Activated CD8-positive, alpha-beta memory T cell treated with anti-CD3 and anti-CD28 coated beads, Interleukin-2, amount 10 ng/mL, durations not matched to agents 7 days and 5 days (primary cell): ENCODE results near the gene SUMO3. TPM values are rescaled to one million over a fixed set of nuclear protein-coding genes. Genes with fewer than 3 reads are reported as not detected.

Source experiments
- ATAC-seq: fragments of 150-1000 bp; cut with Tn5 transposase; one replicate; pipeline ENCODE4 v1.10.0; 2021; ENCODE audit warnings: moderate library complexity
- CTCF ChIA-PET: fragments of 350-600 bp; sonication (Branson Sonifier 250); formaldehyde crosslinking; loops from one replicate; lab custom pipeline; 2021; ENCODE audit warnings: antibody characterized with exemption; lab: Charles Lee
- DNase-seq: peaks from one replicate; pipeline ENCODE4 v3.0.0-alpha.2; 2020
- H3K27ac Mint-ChIP-seq: one replicate; pipeline ENCODE4 v1.8.0; 2021; ENCODE audit warnings: mild to moderate bottlenecking, mixed read lengths
- H3K27me3 Mint-ChIP-seq: one replicate; pipeline ENCODE4 v1.8.0; 2021; ENCODE audit warnings: mixed read lengths
- H3K36me3 Mint-ChIP-seq: one replicate; pipeline ENCODE4 v1.8.0; 2021; ENCODE audit warnings: mild to moderate bottlenecking, mixed read lengths
- H3K4me1 Mint-ChIP-seq: one replicate; pipeline ENCODE4 v1.8.0; 2021; ENCODE audit warnings: mixed read lengths
- H3K4me3 Mint-ChIP-seq: one replicate; pipeline ENCODE4 v1.8.0; 2021; ENCODE audit warnings: mild to moderate bottlenecking, moderate library complexity, mixed read lengths
- H3K9me3 Mint-ChIP-seq: one replicate; pipeline ENCODE4 v1.8.0; 2022; ENCODE audit warnings: low read depth, mixed read lengths
- total RNA-seq, 2 experiments: library from RNA; stranded (reverse); gene quantifications; one replicate each; pipeline ENCODE4 v1.2.3, GENCODE V29; 2021

Gene SUMO3
- total RNA-seq, 2 experiments from 2014 or later: 86.1 to 93.7 TPM

GRCh38 chr21:44853601-44854390 lies 35.9 kb upstream of the SUMO3 start:
- H3K27ac Mint-ChIP-seq: no peak overlapping the region
- no peak overlapping the region for H3K4me3 Mint-ChIP-seq
- CTCF ChIA-PET: no interaction called here
- DNase-seq: no peak
- H3K27me3 Mint-ChIP-seq: no peaks in the 10 kb centered on the region
- H3K4me1 Mint-ChIP-seq: peaks cover 2% of the 10 kb centered on the region
- H3K36me3 Mint-ChIP-seq: peaks cover 27% of the 10 kb centered on the region
- ATAC-seq: no peak
- no peaks in the 10 kb centered on the region for H3K9me3 Mint-ChIP-seq

GRCh38 chr21:44850905-44851657 lies 33.2 kb upstream of the SUMO3 start:
- H3K9me3 Mint-ChIP-seq: no peaks in the 10 kb centered on the region
- no peak overlapping the region for H3K4me3 Mint-ChIP-seq
- DNase-seq (no peak), ATAC-seq (no peak)
- peaks cover 8% of the 10 kb centered on the region for H3K4me1 Mint-ChIP-seq
- no peaks in the 10 kb centered on the region for H3K27me3 Mint-ChIP-seq
- no peak overlapping the region for H3K27ac Mint-ChIP-seq
- CTCF ChIA-PET: no interaction called here
- H3K36me3 Mint-ChIP-seq: peaks cover 27% of the 10 kb centered on the region

- H3K9me3 Mint-ChIP-seq: no peaks in the 10 kb centered on the region
- CTCF ChIA-PET: no interaction called here
- H3K27me3 Mint-ChIP-seq: no peaks in the 10 kb centered on the region
- DNase-seq: no peak
- H3K36me3 Mint-ChIP-seq: peaks cover 26% of the 10 kb centered on the region
- no peak overlapping the region for H3K4me3 Mint-ChIP-seq
- no peak overlapping the region for H3K27ac Mint-ChIP-seq
- peaks cover 10% of the 10 kb centered on the region for H3K4me1 Mint-ChIP-seq
- no peak for ATAC-seq
These were observed 32.4 kb upstream of the SUMO3 start for GRCh38 chr21:44850208-44850800.

GRCh38 chr21:44849616-44850130 lies 31.8 kb upstream of the SUMO3 start:
- Mint-ChIP-seq H3K27me3 (peaks cover under 1% of the 10 kb centered on the region), H3K36me3 (peaks cover 20% of the 10 kb centered on the region), H3K4me3 (no peak overlapping the region), H3K27ac (no peak overlapping the region), H3K4me1 (peaks cover 10% of the 10 kb centered on the region), H3K9me3 (no peaks in the 10 kb centered on the region)
- ATAC-seq: no peak
- CTCF ChIA-PET: no interaction called here
- no peak for DNase-seq

GRCh38 chr21:44848821-44849521 lies 31.1 kb upstream of the SUMO3 start:
- peaks cover 17% of the 10 kb centered on the region for H3K36me3 Mint-ChIP-seq
- no peaks in the 10 kb centered on the region for H3K9me3 Mint-ChIP-seq

GRCh38 chr21:44847261-44848056 lies 29.6 kb upstream of the SUMO3 start:
- peaks cover 15% of the 10 kb centered on the region for H3K36me3 Mint-ChIP-seq
- CTCF ChIA-PET: interaction anchor here (1.7 kb wide), 1 partner anchor 48 kb away, joined by 3 read pairs; no protein-coding TSS in a partner anchor
- H3K27me3 Mint-ChIP-seq: peaks cover 6% of the 10 kb centered on the region
- DNase-seq (no peak), ATAC-seq (no peak)
- no peak overlapping the region for H3K4me3 Mint-ChIP-seq
- no peak overlapping the region for H3K27ac Mint-ChIP-seq
- peaks cover 10% of the 10 kb centered on the region for H3K4me1 Mint-ChIP-seq
- no peaks in the 10 kb centered on the region for H3K9me3 Mint-ChIP-seq

More at GRCh38 chr21:44848821-44849521, 31.1 kb upstream of the SUMO3 start:
- ATAC-seq (no peak), DNase-seq (no peak)
- H3K27ac Mint-ChIP-seq: no peak overlapping the region
- H3K4me3 Mint-ChIP-seq: no peak overlapping the region
- CTCF ChIA-PET: no interaction called here
- peaks cover 10% of the 10 kb centered on the region for H3K4me1 Mint-ChIP-seq
- H3K27me3 Mint-ChIP-seq: peaks cover 4% of the 10 kb centered on the region

GRCh38 chr21:44846485-44847260 lies 28.8 kb upstream of the SUMO3 start:
- ATAC-seq (no peak), DNase-seq (peak; percentile 52)
- Mint-ChIP-seq H3K9me3 (no peaks in the 10 kb centered on the region), H3K4me3 (peak overlapping the region; percentile 36), H3K27ac (peak overlapping the region; percentile 5), H3K27me3 (peaks cover 6% of the 10 kb centered on the region), H3K4me1 (peaks cover 8% of the 10 kb centered on the region), H3K36me3 (peaks cover 12% of the 10 kb centered on the region)
- CTCF ChIA-PET: interaction anchor here (0.9 to 1.7 kb wide), 4 partner anchors 27 to 103 kb away, joined by 3 to 11 read pairs (median 3); partner anchors contain the start of genes PTTG1IP and UBE2G2

- no peak for DNase-seq
- H3K4me3 Mint-ChIP-seq: peak overlapping the region; percentile 36
- H3K36me3 Mint-ChIP-seq: peaks cover 12% of the 10 kb centered on the region
- no peaks in the 10 kb centered on the region for H3K9me3 Mint-ChIP-seq
- CTCF ChIA-PET: interaction anchor here (0.9 to 1.2 kb wide), 3 partner anchors 27 to 104 kb away, joined by 3 to 11 read pairs (median 3); partner anchors contain the start of genes PTTG1IP and UBE2G2
- no peak for ATAC-seq
- H3K4me1 Mint-ChIP-seq: peaks cover 8% of the 10 kb centered on the region
- peaks cover 6% of the 10 kb centered on the region for H3K27me3 Mint-ChIP-seq
- H3K27ac Mint-ChIP-seq: peak overlapping the region; percentile 5
These were observed 28.3 kb upstream of the SUMO3 start for GRCh38 chr21:44846224-44846484.

- ATAC-seq (peak; percentile 81), DNase-seq (peak; percentile 69)
- Mint-ChIP-seq H3K9me3 (no peaks in the 10 kb centered on the region), H3K27ac (no peak overlapping the region), H3K4me3 (peak overlapping the region; percentile 36), H3K4me1 (peaks cover 8% of the 10 kb centered on the region), H3K27me3 (peaks cover 6% of the 10 kb centered on the region), H3K36me3 (peaks cover 9% of the 10 kb centered on the region)
- CTCF ChIA-PET: interaction anchor here (0.9 to 1.2 kb wide), 3 partner anchors 28 to 104 kb away, joined by 3 to 11 read pairs (median 3); partner anchors contain the start of genes PTTG1IP and UBE2G2
These were observed 27.8 kb upstream of the SUMO3 start for GRCh38 chr21:44845418-44846223.

GRCh38 chr21:44844256-44844655 lies 26.4 kb upstream of the SUMO3 start:
- CTCF ChIA-PET: no interaction called here
- Mint-ChIP-seq H3K36me3 (peaks cover 3% of the 10 kb centered on the region), H3K27me3 (peaks cover 6% of the 10 kb centered on the region), H3K4me1 (peaks cover 8% of the 10 kb centered on the region), H3K4me3 (no peak overlapping the region), H3K9me3 (no peaks in the 10 kb centered on the region), H3K27ac (no peak overlapping the region)
- ATAC-seq (no peak), DNase-seq (no peak)

- no peak for ATAC-seq
- Mint-ChIP-seq H3K4me3 (no peak overlapping the region), H3K4me1 (peaks cover 8% of the 10 kb centered on the region), H3K36me3 (no peaks in the 10 kb centered on the region), H3K27me3 (peaks cover 6% of the 10 kb centered on the region), H3K9me3 (no peaks in the 10 kb centered on the region), H3K27ac (no peak overlapping the region)
- DNase-seq: no peak
- CTCF ChIA-PET: no interaction called here
These were observed 25.0 kb upstream of the SUMO3 start for GRCh38 chr21:44842721-44843445.
